Effector CD8-positive, alpha-beta T cell (primary cell): ENCODE results near the gene OR5K3.
"Not testable (repeated sequence)": the region's sequence is repeated elsewhere in the genome, so short reads cannot be mapped to it uniquely, and the experiment has no call there.

Experiments
- DNase-seq: peaks from one replicate; lab custom pipeline; 2025; lab: John Stamatoyannopoulos, UW
- total RNA-seq, 4 experiments: gene quantifications; one replicate each; lab custom pipeline; 2026; lab: John Stamatoyannopoulos, UW

OR5K3 gene, protein sequence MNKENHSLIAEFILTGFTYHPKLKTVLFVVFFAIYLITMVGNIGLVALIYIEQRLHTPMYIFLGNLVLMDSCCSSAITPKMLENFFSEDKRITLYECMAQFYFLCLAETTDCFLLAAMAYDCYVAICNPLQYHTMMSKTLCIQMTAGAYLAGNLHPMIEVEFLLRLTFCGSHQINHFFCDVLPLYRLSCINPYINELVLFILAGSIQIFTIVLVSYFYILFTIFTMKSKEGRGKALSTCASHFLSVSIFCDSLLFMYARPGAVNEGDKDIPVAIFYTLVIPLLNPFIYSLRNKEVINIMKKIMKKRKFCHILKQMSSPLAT
- 0 reads per million in 4 experiments for total RNA-seq

DNA sequence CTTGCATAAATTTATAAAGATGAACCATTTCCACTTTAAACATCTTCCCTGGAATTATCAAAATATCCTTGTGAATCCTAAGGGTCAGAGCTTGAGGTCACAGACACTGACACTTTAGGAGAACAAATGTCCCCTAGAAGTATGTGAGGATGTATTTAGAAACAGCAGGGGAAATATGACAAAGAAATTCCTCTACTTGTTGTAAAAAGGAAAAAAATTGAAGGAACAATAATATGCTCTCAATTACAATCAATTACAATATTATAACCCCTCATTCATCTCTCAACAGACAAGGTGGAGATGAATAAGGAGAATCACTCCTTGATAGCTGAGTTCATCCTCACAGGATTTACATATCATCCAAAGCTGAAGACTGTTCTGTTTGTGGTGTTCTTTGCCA lies at the start of gene OR5K3:
Gene OR5K3, plus strand, starts transcription at position 301 of the 400 bp plus-strand sequence. Its CDS starts 0 bp downstream, at position 301.
- DNase-seq = no peak

DNA sequence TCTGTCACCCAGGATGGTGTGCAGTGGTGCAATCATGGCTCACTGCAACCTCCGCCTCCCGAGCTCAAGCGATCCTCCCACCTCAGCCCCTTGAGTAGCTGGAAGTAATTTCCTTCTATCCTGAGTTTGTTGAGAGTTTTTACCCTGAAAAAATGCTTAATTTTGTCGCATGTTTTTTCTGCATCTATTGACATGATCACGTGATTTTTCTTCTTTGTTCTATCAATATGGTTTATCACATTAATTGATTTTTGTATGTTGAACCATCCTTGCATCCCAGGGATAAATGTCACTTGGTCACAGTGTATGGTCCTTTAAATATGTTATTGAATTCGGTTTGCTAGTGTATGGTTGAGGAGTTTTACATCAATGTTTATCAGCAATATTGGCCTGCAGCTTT lies 48.7 kb upstream of the OR5K3 start:
- no peak for DNase-seq

DNA sequence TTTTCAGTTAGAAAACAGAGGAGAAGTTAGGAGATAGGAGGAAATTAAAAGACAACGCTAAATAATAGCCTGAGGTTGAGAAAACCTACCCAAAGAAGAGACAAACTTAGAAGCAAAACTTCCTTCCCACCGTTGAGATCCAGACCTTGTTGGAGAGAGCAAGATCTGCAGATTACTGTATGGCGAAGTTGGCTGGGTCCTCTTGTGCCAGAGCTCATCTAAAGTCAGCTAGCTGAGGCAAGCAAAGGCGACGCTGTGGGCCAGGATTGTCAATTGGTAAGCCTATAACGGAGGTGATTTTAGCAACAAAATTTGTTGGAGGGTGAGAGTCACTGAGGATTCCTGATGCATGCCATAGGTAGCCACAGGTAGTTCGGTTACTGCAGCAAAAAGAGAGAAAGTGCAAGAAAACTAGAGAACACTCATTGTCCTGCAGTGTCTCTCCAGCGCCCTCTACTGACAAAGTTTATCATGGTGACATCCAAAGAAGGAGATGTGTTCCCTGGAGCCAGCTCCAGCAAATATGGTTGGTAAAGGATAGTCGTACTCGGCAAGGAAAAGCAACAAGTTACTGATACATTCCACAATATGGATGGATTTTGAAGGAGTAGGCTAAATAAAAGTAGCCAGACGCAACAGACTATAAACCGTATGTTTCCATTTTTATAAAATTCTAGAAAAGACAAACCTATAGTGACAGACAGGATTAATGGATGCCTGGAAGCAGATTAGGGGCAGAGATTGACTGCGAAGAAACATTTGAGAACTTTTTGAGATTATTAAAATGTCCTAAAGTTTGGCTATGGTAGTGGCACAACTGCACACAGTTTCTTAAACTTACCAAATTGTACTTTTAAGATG lies 46.6 kb upstream of the OR5K3 start:
- no peak for DNase-seq

DNA sequence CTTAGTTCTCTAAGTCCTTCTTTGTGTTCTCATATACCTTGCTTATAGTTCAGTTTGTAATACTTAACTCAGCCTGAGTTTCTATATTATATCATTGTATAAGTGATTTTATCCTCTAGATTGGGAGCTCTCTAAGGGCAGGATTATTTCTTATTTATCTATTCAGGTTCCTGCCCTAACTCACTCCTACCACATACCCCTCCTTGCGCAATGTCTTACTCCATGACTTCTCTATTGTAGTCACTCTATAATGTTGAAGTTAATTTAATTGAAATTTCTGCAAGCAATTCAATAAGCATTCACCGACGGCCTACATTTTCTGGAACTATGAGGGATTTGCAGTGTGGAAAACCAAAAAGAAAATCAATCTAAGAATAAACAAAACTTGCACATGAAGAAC lies 40.4 kb upstream of the OR5K3 start:
- no peak for DNase-seq

DNA sequence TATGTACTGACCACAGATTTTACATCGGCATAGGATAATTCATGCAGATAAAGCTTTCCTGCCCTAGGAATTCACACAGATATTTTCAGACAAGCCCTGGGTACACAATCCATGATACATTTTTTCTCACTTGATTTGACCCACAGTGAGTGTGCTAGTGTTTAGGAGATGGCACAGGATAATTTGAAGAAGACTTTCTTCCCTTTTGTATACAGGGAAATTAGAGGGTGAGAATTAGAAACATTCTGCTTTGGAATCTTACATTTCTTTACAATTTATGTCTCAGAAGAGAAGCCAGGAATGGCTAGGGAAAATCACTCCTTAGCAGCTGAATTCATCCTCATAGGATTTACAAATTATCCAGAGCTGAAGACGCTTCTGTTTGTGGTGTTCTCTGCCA lies 36.9 kb upstream of the OR5K3 start, which contains the start of gene OR5K4:
Gene OR5K4, plus strand, starts transcription at position 301 of the 400 bp plus-strand sequence. Its CDS starts 0 bp downstream, at position 301.
- no peak for DNase-seq

DNA sequence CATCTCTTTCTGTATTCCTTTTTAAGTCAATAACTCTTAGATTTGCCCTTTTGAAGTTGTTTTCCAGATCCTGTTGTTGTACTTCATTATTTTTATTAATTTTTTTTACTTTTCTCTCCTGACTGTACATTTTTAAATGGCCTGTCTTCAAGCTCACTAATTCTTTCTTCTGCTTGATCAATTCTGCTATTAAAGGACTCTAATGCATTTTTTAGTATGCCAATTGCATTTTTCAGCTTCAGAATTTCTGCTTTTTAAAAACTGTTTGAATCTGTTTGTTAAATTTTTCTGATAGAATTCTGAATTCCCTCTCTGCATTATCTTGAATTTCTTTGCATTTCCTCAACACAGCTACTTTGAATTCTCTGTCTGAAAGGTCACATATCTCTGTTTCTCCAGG lies 31.2 kb upstream of the OR5K3 start:
- DNase-seq = no peak

DNA sequence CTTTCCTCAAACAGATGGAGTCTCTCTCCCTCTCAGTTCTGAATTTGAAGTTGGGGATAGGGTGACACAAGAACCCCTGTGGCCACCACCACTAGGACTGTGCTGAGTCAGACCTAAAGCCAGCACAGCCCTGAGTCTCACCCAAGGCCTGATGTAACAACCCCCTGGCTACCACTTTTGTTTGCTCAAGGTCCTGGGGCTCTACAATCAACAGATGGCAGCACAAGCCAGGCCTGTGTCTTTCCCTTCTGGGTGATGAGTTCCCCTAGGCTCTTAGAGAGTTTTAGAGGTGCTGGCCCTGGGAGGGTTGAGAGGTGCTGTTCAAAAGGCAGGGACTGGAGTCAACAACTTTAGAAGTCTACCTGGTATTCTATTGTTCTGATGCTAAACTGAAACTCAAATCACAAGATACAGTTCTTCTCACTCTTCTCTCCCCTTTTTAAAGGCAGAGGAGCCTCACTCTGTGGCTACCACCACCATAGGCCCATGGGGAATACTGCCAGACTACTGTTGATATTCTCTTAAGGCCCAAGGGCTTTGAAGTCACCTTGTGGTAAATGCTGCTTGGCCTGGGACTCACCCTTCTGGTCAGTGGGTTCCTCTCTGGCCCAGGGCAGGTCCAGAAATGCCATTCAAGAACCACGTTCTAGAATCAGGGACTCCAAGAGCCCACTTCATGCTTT lies 30.3 kb upstream of the OR5K3 start:
- no peak for DNase-seq

DNA sequence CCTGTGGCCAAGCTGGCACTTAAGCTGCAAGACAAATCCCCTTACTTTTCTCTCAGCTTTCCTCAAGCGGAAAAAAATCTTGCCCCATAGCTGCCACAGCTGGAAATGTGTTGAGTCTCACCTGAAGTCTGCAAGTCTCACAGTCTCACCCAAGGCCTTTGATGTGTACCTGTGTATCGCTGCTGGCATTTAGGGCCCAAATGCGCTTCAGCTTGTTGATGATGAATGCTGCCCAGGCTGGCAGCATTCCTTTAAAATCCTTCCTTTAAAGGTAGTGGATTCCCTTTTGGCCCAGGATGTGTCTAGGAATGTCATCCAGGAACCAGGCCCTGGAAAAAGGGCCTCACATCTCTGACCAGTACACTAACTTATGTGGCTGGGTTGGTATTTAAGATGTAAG lies 29.8 kb upstream of the OR5K3 start:
- no peak for DNase-seq

DNA sequence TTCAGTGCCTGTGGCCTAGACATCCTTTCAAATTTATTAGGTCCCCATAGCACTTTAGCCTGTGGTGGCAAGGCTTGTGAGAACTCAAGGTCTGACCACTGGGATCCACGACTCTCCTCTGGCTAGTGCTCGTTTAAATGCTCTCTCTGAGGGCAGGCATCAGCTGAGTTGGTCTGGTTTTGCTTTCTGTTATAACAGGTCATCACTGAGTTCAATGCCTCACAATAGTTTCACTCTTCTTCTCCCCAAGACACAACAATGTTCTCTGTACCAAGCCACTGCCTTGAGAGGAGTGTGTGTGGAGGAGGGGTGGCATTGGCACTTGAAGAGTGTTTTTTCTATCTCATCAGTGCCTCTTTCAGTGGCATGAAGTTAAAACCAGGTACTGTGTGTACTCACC lies 29.2 kb upstream of the OR5K3 start:
- DNase-seq = no peak

DNA sequence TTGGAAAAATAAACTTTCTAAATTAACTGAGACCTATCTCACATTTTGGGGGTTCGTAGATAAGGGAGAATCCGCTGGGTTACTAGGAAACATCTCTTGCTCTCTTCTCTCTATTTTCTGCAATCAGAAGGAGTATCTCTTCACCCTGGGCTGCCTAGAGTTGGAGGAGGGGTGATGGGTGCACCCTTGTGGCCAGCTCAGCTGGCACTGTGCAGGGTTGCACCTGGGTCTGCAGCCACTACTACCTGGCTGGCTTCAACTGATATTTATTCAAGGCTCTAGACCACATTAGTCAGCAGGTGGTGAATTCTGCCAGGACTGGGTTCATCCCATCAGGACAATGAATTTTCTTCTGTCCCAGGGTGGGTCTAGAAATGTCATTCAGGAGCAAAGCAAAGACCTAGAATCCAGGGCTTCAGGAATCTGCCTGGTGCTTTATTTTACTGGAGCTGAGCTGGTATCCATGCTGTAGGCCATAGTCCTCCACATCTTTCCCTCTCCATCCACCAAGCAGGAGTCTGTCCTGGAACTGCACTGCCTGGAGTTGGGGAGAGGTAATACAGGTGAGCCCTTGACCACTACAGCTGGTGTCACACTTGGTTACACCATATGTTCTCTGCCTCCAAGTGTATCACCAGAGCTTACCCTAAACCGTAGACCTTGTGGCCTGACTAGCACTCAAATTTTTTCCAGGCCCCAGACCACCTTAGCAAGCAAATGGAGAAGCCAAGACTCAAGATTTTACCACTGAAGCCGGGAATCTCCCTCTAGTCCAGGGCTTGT lies 22.8 kb upstream of the OR5K3 start:
- DNase-seq = no peak

DNA sequence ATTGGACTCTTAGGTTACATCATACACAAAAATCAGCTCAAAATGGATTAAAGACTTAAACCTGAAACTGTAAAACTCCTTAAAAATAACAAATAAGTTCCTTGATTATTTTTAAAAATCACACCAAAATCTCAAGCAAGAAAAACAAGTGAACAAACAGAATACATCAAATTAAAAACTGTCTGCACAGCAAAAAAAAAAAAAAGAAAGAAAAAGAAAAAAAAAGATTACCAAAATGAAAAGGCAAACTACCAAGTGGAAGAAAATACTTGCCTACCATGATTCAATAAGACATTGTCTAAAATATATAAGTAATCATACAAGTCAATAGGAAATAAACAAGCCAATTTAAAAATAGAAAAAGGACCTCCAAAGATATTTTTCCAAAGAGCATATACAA lies 19.3 kb upstream of the OR5K3 start:
- no peak for DNase-seq

DNA sequence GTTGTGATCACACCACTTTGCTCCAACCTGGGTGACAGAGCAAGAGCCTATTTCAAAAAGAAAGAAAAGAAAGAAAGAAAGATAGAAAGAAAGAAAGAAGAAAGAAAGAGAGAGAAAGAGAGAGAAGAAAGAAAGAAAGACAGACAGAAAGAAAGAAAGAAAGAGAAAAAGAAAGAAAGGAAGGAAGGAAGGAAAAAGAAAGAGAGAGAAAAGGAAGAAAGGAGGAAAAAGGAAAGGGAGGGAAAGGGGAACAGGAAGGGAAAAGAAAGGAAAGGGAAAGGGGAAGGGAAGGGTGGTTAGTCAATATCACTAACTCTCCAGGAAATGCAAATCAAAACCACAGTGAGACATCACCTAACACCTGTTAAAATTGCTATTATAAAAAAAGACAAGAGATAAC lies 18.6 kb upstream of the OR5K3 start:
- DNase-seq = no peak

DNA sequence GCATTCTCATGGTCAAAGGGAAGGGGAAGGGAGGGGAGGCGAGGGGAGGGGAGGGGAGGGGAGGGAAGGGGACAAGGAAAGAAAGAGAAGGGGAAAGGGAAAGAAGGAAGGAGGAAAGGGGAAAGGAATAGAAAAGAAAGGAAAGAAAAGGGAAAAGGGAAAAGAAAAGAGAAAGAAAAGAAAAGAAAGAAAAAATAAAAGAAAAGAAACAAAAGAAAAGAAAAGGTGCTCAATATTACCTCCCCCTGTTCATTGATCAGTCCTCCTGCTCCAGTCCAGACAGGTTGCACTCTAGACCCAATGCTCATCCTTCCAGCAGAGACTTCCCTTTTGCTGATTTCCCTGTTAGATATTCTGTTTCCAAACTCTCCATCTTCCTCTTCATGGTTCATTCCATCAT lies 18.0 kb upstream of the OR5K3 start:
- DNase-seq = no peak

DNA sequence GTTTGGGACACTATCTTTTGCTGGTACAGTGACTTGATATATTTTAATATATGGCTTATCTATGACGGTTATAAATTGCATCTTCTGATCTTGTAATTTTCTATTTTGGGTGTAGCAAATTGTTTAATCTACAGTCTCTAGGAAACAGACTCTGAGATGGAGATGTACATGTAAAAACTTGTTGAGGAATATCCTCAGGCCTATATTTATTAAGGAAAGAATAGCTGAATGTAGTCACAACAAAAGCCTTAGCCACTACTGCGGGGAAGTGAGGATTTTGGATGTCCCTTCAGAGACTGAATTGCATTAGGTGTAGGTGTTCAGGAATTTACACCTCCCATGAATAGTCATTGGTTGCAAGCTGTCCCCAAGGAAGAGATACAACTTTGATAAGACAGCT lies 13.8 kb upstream of the OR5K3 start:
- DNase-seq = no peak

DNA sequence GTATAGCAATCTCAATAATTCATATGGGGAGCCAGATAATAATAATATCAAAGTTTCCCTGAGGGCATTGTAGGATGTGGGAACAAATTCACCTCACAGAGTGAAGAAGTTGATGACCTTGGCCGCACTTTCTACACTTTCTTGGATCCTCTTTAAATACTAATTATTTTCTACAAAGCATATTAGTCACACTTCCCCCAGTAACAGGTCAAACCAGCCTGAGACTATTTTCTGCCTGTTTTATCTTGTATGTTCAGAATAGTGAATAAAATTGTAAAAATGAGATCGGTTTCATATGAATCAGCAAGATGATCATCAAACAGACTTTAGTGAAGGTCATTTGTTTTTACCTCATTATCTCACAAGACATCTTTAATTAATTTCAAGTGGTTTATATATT lies 2.3 kb upstream of the OR5K3 start:
- DNase-seq = no peak

DNA sequence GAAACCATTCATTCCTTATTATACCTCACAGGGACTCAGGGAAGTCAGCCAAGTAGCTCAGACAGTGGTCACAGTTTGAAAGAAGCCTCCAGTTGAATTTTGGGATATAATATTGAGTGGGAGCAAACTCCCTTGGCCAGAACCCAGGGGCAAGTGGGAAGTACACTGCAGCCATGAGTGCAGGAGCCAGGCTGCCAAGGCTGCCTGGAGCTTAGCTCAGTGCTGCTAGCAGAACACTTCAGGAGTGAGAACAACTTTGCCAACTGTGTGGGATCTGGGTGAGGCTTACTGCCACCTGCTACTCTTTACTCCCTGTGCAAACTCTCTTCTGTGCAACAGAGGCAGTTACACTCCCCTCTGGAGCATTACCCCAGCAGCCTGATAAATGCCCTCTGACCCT lies 4.6 kb downstream of the OR5K3 start:
- no peak for DNase-seq

DNA sequence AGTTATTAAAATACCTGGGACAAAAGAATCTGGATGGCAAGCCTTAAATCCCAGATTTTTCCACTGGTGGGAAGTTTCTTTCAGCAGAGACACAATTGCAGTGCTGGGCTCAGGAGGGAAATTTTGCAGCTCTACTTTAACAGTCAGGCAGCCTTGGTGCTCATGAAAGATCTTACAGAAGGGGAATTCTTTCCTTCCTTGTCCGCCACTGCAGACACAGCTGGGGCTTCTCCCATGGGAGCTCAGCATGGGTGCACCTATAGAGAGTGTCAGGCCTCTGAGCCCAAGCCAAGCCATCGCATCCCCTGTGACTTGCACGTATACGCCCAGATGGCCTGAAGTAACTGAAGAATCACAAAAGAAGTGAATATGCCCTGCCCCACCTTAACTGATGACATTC lies 6.0 kb downstream of the OR5K3 start:
- DNase-seq = not testable (repeated sequence)

DNA sequence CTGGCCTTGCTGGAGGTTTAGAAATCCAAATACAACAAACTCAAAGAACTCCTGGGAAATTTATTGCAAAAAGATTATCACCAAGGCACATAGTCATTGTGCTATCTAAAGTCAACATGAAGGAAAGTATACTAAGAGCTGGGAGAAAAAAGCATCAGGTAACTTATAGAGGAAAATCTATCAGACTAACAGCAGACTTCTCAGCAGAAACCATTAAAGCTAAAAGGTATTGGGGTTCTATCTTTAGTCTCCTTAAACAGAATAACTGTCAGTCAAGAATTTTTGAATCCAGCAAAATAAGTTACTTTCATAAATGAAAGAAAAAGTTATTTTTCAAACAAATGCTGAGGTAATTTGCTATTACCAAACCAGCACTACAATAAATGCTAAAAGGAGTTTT lies 8.0 kb downstream of the OR5K3 start:
- no peak for DNase-seq

DNA sequence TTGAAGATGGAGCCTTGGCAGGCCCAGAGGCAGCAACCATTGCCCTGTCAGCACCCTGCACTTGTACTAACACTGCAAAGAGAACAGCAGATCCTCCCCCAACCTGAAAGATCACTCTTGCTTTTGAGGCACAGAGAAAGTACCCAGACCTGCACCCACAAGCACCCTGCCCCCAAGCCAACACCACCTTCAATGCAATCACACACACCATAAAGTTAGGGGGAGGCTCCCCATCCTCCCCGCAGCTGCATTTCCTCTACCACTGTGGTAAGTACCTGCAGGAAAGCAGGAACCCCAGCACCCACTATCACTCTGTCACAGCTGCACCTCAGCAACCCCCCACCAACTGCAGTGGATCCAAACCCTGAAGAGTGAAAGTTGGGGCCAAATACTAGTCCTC lies 12.0 kb downstream of the OR5K3 start:
- no peak for DNase-seq

DNA sequence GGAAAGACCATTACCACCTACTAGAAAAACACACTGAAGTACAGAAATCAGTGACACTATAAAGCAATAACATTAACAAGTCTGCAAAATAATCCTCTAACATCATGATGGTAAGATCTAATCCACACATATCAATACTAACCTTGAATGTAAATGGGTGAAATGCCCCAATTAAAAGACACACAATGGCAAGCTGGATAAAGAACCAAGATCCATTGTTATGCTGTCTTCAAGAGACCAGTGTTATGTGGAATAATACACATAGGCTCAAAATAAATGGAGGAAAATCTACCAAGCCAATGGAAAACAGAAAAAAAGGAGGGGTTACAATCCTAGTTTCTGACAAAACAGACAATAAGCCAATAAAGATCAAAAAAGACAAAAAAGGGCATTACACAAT lies 13.5 kb downstream of the OR5K3 start:
- DNase-seq = no peak

DNA sequence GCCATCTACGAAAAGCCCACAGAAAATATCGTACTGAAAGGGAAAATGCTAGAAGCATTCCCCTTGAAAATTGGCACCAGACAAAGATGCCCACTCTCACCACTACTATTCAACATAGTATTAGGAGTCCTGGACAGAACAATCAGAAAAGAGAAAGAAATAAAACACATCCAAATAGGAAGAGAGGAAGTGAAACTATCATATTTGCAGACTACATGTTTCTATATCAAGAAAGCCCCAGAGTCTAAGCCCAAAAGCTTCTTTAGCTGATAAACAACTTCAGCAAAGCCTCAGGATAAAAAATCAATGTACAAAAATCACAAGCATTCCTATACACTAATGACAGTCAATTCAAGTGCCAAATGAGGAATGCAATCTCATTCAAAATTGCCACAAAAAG lies 15.6 kb downstream of the OR5K3 start:
- DNase-seq = no peak

DNA sequence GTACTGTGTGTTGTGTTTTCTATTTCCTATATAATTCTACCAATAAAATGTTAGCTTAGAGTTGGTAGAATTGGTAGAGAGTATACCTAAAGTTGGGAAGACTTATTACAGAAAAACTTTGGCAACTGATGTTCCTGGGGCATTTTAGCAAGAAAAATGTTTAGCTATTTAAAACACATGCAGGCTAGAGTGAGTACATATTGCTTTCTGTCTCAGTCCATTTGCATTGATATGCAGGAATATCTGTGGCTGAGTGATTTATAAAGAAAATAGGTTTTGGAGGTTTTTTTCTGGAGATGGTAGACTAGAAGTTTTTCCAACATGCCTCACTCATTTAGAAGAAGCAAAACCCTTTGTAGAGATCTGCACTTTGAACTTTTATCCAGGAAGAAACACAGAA lies 42.1 kb downstream of the OR5K3 start:
- no peak for DNase-seq
